Activated CD8-positive, alpha-beta memory T cell treated with anti-CD3 and anti-CD28 coated beads, Interleukin-2, amount 50 U/mL, for 4 hours (primary cell): ENCODE data around the gene RFX4.

ENCODE experiments used
- DNase-seq: peaks from one replicate; pipeline ENCODE4 v3.0.0-alpha.2; 2020

The RFX4 gene

DNA sequence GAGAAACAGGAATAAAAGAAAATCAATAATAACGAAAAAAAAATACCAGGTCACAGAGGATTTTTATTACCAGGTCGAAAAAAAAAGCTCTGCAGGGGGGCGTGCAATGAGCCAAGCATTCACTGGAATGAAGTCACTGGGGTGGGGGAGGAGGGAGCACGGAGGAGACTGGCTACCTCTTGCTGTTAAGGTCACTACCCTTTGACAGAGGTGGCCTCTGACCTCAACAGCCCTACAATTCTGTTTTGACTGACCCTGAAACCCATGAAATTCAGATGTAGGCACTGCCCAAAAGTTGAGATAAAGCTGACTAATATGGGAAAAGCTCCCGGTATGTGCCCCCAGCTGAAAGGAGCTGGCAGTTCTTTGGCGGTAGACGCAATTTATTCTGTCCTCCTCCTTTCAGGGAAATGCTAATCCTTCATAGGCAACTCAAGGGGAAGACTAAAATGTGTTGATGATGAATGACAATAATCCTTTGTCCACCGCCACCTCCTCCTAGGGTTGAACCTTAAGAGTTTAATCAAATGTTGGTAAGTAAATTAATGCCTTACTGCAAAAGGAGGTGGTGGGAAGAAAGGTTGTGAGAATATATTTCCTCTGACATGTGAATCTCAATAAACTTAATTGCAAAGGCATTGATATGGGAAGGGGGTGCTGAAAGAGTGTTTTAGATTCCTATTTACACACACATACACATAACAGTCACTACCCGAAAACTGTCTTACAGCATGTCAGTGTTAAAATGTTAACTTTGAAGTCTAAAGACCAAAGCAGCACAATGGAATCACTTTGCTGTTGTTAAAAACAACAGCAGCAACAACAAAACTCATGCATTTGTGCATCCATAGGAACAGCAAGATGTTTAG is 185.4 kb downstream of the RFX4 start:
- no peak for DNase-seq

DNA sequence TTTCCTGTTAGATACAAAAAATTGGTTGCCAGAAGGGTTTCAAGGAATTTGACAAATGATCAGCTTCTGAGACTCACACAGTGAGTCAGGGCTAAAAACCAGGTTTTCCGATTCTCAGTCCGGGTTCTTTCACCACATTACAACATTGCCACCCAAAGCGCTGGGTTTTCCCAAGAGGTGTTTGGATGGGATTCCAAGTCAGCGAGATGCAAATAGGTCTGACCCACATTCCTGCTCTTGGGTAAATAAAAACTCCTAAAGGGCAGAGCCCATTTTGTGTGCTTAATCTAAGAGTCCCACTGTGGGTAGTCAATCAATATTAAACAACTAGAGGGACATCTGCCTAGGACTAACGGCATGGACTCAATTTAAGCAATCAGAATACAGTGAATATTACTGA is 186.3 kb downstream of the RFX4 start:
- DNase-seq: no peak

GRCh38 chr12:106769546-106769945 is 186.7 kb downstream of the RFX4 start:
- no peak for DNase-seq

DNA sequence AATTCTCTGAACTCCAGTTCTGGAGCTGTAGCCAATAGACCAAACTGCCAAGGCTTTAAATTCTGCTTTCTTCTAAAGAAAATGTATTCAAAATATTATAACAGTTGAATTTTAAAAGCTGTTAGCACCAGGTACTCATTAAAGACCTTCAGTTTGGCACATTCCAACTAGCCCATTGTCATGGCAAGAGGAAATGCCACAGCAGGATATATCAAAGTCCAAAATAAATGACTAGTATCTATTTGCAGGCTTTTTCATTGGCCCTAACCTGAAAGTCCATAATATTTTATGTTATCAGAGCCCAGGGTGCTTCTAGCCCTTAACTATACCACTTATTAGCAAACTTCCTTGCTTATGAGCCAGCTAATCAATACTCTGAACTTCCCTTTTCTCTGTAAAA is 188.6 kb downstream of the RFX4 start:
- no peak for DNase-seq

- no peak for DNase-seq
These were observed 190.6 kb downstream of the RFX4 start for GRCh38 chr12:106773286-106774004.

GRCh38 chr12:106774005-106774807 is 191.4 kb downstream of the RFX4 start, which contains the start of gene RIC8B:
Gene RIC8B, plus strand, starts transcription at chr12:106774682. Its CDS starts 64 bp downstream, at chr12:106774746.
- DNase-seq: peak; percentile 80

DNA sequence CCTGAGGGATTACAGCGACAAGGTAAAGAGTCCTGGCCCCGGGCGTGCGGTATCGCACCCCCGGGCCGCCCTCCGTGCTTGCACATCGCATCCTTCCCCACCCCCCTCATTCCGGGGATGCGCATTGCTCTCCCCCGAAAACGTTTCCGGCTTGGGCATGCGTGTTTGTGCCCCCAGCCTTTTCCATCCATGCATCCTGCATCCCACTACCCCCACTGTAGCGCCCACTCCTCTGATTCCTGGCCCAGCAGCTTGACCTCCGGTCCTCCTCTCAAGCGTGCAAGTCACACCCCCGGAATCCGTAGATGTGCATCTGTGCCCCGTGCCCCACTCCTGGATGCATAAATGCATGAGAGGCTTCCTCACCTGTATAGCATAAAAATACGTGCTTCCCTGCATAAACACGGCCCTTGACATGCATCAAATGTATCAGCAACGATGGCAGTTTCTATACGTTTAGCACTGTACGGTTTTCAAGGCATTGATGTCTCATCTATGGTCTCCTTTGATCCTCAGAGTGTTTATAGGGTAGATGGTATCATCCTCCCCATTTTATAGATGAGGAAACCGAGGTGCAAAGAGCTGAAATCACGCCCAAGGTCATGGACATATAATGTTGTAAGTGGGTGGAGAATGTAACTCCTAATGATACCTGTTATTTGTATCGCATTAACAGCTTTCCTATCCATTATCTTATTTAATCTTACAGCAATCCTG is 192.2 kb downstream of the RFX4 start:
- no peak for DNase-seq

GRCh38 chr12:106776897-106777296 is 194.1 kb downstream of the RFX4 start:
- DNase-seq: no peak

DNA sequence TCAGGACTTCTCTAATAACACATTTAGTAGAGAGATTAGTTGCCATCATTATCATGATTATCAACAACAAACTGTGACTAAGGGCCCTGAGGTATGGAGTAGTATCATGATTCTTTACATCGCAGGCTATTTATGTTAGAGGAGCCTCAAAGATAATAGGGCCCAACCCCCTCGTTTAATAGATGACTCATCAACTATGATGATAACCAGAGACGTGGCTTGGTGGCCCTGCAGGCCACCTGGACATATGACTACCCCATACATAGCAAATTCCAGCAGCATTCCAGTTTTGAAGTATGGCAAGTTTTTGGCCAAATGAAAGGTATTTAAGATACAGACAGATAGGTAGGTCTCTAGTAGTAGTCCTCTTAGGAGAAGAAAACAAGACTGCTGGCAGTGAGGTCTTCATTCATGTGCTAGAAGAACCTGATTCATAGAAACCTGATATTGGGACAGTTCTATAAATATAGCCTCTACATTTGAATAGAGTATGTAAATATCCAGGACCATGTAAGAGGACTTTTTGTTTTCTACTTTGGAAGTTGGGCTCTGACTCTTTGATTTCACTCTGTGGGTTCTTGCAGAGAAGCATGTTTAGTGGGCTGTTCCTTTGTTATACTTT is 197.3 kb downstream of the RFX4 start:
- no peak for DNase-seq

- DNase-seq: no peak
These were observed 199.8 kb downstream of the RFX4 start for GRCh38 chr12:106782619-106783018.

GRCh38 chr12:106783515-106783914 is 200.7 kb downstream of the RFX4 start:
- no peak for DNase-seq

GRCh38 chr12:106790020-106790419 is 207.2 kb downstream of the RFX4 start:
- no peak for DNase-seq

- DNase-seq: no peak
These were observed 208.7 kb downstream of the RFX4 start for GRCh38 chr12:106791531-106791930.

DNA sequence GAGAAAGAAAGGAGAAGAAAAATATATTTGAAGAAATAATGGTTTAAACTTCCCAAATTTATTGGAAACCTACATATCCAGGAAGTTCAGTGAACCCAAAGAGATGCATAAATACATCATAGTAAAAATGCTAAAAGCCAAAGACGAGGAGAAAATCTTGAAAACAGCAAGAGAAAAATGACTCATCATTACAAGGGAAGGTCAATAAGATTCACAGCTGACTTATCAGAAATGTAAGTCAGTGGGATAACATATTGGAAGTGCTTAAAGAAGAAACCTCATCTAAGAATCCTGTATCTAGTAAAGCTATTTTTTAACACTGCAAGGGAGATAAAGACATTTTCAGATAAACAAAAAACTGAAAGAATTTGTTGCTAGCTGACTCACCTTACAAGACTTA is 211.6 kb downstream of the RFX4 start:
- no peak for DNase-seq

- no peak for DNase-seq
These were observed 218.4 kb downstream of the RFX4 start for GRCh38 chr12:106801167-106801708.

GRCh38 chr12:106801830-106802533 is 219.2 kb downstream of the RFX4 start:
- no peak for DNase-seq

DNA sequence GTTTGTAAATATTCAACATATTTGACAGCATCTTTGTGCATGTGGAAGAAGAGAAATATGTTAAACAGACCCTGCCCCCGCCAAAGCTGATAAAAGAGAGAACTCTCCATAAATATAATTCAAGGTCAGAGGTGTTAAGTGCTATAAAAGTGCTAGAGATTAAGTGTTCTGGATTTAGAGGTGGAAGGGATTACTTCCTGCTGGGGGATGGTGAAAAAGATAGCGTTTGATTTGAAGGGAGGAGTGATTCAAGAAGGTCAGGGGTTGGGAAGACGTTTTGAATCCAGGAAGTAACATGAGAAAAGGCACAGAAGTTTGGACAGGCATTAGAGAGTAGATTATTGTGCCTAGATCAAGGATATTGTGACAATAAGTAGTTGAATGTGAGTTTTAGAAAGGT is 221.9 kb downstream of the RFX4 start:
- DNase-seq: no peak
